T-helper 1 cell (primary cell): ENCODE results near the gene NPY1R.

ENCODE experiments used
- DNase-seq, 5 donors: peaks; one replicate each; pipeline ENCODE4 v3.0.0-alpha.2; 2012 to 2020

NPY1R gene

DNA sequence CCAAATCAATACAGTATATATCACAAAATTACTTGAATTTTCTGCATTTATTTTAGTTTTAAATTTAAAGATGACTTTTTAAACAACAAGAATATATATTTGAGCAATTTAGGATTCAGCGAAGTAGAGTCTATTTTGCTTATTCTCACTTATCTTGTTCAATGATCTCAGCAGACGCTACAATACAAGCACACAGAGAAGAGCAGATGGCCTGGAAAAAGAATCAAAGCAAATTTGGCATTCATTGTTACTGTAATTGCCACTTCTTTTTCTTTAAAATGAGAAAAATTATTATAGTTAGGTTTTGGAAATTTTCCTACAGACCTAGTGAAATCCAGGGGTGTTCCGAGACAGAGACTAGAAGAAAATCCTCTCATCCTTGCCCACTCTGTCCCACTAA is 57.5 kb downstream of the NPY1R start:
- no peak for DNase-seq
